CD4-positive, alpha-beta T cell treated with Interleukin-17A for 4 hours (primary cell): ENCODE results near the gene CYP39A1.

ENCODE experiments used
- DNase-seq: peaks from one replicate; pipeline ENCODE4 v3.0.0-alpha.2; 2020; ENCODE audit warnings: mixed read lengths

The CYP39A1 gene

GRCh38 chr6:46586906-46587305 lies 65.7 kb downstream of the CYP39A1 start:
- no peak for DNase-seq

GRCh38 chr6:46584586-46584985 lies 68.0 kb downstream of the CYP39A1 start:
- DNase-seq, result no peak

DNA sequence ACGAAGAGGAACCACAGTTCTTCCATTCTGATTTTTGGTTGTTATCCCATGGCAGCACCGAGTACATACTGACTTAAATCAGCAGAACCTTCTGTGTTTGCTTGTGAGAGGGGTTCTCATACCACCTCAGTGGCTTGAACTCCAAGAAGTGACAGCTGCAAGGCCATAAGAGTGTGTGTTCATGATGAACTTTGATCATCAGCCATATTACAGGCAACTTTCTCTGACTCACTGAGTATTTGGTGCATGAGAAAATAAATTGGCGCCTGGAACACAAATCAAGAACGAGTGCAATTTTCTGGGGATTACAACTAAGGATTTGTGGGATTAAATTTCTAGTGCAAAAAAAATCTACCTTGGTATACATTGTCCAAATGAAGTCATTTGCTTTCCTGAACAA lies 68.9 kb downstream of the CYP39A1 start:
- no peak for DNase-seq

DNA sequence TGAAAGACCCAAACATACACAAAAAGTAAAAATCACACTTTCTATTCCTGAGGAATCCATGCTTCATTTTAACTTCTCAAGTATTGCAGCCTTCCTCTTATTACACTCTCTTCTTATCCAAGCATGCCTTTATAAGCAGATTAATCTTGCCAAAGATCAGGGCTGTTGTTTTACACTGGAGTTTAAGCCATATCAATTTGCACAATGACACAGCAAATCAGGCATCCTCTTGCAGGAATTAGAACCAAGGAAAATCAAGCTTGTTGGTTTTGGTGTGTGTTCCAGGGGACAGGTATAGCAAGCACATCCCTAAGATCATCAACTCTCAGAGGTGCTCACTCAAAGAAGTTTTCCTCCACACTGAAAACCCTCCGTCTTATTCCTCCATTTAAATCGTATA lies 69.5 kb downstream of the CYP39A1 start:
- DNase-seq, result no peak

- DNase-seq, result no peak
Observed at GRCh38 chr6:46581459-46582177, 71.0 kb downstream of the CYP39A1 start.

GRCh38 chr6:46575530-46575929 lies 77.1 kb downstream of the CYP39A1 start:
- no peak for DNase-seq

- DNase-seq, result no peak
Observed at GRCh38 chr6:46573140-46573539, 79.5 kb downstream of the CYP39A1 start.

DNA sequence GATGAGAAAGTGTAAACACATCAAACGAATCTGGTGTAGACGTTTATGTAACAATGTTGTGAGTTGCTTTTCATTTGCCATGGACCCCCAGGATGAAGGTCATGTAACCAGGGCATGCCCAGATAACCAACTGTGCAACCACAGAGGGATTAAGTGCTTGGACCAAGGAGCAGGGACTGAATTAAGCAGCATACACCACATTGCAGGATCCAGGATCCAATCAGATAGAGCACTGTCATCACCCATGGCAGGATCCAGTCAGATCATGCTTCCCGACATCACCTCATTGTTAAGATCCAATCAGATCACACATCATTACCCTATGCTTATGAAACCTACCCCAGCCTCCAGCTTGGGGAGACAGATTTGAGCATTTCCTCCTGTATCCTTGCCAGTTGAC lies 87.1 kb downstream of the CYP39A1 start:
- no peak for DNase-seq

- no peak for DNase-seq
Observed at GRCh38 chr6:46563924-46564323, 88.7 kb downstream of the CYP39A1 start.

DNA sequence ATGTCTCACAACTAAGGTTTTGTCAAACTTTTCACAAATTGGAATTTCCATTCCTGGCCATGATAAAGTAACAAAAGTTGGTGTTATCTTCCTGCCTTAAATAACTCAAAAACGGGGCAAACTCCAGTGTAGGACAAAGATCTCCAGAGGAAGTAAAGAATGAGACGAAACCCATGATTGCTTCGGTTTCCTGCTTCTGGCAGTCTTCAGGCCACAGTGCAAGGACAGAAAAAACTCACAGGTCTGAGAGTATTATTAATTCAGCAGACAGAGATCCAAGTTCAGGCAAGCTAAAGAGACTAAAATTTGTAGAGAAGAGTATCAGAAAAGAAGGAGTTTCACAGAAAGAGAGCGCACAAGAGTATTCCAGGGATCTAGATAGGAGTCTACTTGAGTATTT lies 96.6 kb downstream of the CYP39A1 start:
- no peak for DNase-seq

- DNase-seq, result no peak
Observed at GRCh38 chr6:46555129-46555528, 97.5 kb downstream of the CYP39A1 start.

GRCh38 chr6:46549155-46549554 lies 103.5 kb downstream of the CYP39A1 start:
- DNase-seq, result no peak

DNA sequence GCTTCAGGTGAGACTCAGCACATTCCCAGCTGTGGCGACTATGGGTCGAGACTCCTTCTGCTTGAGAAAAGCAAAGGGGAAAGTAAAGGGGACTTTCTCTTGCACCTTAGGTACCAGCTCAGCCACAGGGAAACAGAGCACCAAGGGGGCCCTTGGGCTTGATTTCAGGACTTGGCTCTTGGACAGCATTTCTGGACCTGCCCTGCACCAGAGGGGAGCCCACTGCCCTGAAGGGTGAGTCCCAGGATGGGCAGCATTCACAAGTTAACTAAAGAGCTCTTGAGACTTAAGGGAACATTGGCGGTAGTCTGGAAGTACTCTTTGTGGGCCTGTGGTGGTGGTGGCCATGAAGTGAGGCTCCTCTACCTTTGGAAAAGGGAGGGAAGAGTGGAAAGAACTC lies 111.1 kb downstream of the CYP39A1 start:
- no peak for DNase-seq

DNA sequence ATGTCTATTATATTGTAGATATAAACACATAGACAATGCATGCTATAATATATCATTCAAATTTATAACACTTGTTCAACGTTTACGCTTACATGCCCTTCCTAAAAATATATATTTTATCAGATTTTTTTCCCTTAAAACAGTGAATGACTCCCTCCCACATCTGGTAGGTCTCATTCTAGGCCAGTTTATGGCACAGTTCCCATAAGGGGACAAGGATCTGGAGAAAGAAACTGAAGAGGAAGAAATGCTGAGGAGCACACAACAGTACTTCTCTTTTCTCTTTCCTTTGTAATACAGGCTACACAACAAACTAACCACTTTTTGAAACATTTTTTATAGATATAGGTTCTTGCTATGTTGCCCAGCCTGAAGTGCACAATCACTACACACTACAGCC lies 112.8 kb downstream of the CYP39A1 start:
- DNase-seq, result no peak

DNA sequence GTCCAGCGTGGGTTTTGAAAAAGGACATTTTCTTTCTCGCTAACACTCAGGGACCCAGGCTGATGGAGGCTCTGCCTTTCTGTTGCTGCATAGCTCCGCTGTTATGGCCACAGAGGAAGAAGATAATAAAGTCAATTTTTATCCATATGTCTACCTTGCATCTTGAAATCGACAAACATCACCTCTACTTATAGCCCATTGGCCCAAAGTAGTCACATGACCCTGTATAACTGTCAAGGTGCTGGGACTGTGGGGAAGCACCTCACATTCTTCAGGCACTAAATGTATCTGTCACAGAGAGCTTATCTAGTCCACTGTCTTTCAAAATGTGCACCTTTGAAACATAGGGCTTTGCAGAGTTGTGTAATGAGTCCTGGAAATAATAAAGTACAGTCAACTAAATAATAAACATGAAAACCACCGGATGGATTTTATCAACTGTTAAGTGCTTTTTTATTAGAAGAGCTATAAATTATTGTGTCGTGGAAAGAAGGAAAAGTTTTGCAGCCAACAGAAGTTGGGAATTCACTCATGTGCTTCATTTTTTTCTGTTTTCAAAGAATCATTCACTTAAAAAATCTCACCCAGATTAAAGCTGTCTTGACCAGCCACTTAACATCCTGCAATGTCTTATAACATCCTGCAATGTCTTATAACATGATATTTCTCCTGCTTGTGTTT lies 113.7 kb downstream of the CYP39A1 start:
- no peak for DNase-seq

DNA sequence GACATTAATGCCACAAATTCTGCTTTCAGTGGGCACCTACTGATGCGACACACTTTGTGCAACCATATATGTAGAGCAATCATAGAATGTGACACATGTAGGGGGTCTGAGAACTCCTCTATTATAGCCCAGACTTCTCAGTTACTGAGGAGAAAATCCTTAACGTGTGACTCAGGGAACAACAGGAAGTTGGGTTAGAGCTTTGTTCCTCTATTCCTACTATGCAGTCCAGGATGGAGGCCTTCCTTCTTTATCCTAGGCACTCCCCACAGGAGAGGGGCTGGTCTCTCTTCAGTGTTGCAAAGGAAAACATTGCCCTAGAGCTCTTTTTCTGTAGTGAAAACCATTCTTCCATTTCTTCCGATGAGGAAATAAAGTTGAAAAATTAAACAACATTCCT lies 121.7 kb downstream of the CYP39A1 start:
- DNase-seq, result no peak

- no peak for DNase-seq
Observed at GRCh38 chr6:46528961-46529750, 123.5 kb downstream of the CYP39A1 start.

DNA sequence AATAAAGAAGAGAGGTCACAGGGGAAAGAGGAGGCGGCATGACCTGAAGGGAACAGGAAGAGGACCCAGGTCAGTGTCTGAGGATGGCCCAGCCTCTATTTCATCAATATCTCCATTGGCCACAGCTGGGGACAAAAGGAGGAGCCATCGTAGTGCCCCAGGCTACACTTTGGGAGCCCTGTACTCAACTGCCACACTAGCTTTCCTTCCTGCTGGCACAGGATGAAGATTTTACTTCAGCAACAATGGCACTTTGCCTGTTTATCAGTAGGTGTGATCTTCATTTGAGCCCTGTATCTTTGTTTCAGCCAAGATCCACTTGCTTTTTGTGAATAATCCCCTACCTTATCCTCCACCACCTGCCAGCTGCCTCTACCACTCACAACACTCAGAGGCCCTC lies 126.0 kb downstream of the CYP39A1 start:
- DNase-seq, result no peak

DNA sequence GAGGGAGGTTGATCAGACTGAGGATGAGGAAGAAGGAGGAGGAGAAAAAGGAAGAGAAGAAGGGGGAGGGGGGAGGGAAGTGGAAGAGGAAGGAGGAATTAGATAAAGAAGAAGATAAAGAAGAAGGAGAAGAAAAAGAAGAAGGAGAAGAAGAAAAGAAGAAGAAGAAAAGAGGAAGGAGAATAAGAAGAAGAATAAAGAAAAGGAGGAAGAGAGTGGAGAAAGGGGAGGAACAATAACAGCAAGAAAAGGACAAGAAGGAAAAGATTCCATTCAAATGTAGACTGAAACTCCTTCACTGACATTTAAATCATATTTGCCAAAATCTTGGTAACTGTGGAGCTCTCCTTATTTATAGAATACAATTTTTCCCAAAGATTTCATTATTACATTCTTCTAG lies 127.0 kb downstream of the CYP39A1 start:
- DNase-seq, result no peak

DNA sequence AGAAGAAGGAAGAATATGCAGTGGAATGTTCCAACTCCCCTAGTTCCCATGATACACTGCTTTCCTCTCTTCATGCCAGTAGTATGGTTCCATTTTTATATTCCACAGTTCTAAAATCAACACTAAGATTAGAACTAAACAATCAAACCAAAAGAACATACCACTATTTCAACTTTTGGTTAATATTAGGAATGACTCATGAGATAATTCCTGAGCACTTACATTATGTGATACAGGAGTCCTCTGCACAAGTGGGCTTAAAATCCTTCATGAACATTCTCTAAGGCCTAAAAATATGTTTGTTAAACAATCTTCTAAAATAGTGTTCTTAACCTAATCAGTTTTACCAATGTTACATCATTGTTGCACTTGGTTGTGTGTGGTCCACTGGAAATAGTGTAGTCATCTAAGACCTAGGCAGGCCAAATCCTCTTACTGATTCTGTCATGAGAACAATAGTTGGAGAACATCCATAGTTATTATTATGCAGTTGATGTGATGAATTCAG lies 131.1 kb downstream of the CYP39A1 start:
- DNase-seq, result no peak

DNA sequence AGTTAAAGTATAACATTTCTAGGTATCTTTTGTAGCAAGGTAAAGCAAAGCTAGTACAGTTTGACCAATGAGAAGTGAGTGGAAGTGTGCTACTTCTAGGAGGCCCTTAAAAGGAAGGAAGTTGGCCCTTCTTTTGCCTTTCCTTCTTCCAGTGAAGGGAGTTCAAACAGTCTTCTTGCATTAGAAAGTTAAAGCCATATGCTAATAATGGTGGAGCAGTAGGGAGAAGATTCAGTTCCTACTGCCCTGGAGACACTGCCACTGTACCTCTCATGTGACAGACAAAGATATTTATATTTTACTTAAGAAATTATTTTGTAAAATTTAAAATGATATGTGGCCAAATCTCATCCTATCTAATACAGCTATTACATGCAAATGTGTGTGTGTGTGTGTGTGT lies 135.4 kb downstream of the CYP39A1 start:
- no peak for DNase-seq

- no peak for DNase-seq
Observed at GRCh38 chr6:46513533-46513932, 139.1 kb downstream of the CYP39A1 start.

DNA sequence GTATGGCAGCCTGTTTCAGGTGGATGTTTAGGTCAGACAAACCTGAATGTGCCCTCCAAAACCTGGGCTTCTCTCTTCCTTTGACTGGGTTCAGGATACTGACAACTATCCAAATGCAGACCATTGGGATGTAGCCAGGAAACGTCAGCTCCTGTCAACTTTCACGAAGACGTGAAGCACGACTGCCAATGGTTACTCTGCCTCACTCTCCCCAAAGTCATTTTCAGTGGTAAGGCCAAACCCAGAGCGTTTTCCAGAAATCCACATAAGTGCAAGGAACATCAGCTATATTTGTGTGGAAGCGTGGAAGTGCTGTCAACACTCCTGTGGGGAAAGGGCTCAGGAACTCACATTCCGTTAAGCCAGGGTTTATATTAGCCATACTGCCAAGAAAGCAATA lies 141.3 kb downstream of the CYP39A1 start:
- no peak for DNase-seq

- no peak for DNase-seq
Observed at GRCh38 chr6:46510651-46511050, 142.0 kb downstream of the CYP39A1 start.
